Nephron (organoid): ENCODE results near the gene TFAP2A.

Source experiments
- H3K27ac Mint-ChIP-seq, 3 experiments: 2 replicates each; pipeline ENCODE4 v1.8.0; 2020; ENCODE audit warnings: mixed read lengths in 3 of 3, mild to moderate bottlenecking in 2 of 3, moderate library complexity in 1 of 3
- H3K27me3 Mint-ChIP-seq: 2 replicates; pipeline ENCODE4 v1.8.0; 2021; ENCODE audit warnings: low read depth, mild to moderate bottlenecking, moderate library complexity, mixed read lengths
- H3K36me3 Mint-ChIP-seq: 2 replicates; pipeline ENCODE4 v1.8.0; 2020; ENCODE audit warnings: low read depth, mixed read lengths
- H3K4me1 Mint-ChIP-seq: 2 replicates; pipeline ENCODE4 v1.8.0; 2020; ENCODE audit warnings: mixed read lengths
- H3K4me3 Mint-ChIP-seq, 3 experiments: 2 replicates each; pipeline ENCODE4 v1.8.0; 2020; ENCODE audit warnings: mild to moderate bottlenecking in 3 of 3, mixed read lengths in 3 of 3, moderate library complexity in 2 of 3
- H3K9me3 Mint-ChIP-seq: 2 replicates; pipeline ENCODE4 v1.8.0; 2020; ENCODE audit warnings: mixed read lengths
- TF ChIP-seq, protein P1 (sequence below), 3 experiments: fragments of 200-600 bp; sonication (generic); IDR thresholded peaks; one replicate each; pipeline ENCODE4 v1.5.0; 2021; ENCODE audit warnings: antibody characterized with exemption in 3 of 3; ENCODE audit not compliant: unreplicated experiment in 3 of 3

The TFAP2A gene

DNA sequence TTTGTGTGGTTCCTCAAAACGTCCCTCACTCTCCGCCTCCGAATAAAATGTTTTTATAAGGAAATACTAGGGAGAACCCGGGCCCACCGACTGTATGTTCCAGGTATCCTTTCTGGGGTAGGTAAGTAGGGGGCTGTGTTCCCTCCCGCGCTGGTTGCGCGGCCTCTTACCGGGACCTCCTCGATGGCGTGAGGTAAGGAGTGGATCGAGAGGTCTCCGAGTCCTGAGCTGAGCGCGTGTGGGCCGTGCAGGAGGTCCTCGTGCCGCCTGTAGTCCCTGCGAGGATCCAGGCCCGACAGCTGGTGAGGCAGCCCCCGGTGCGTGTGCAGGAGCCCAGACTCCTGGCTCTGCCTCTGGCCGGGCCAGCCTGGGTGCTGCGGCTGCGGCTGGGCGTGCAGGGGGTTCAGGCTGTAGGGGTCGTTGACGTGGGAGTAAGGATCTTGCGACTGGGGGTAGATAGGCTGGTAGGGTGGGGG lies 5.1 kb downstream of the TFAP2A start:
- Mint-ChIP-seq H3K36me3 (peaks cover 5% of the 10 kb centered on the region), H3K9me3 (peaks cover 10% of the 10 kb centered on the region), H3K27me3 (peaks cover 97% of the 10 kb centered on the region), H3K4me3 (peak overlapping the region; percentile 79 to 86 (median 85)), H3K4me1 (peaks cover 40% of the 10 kb centered on the region), H3K27ac (peak overlapping the region in 2 of 3 experiments; percentile 37 to 88)
- TF ChIP-seq, protein P1, sequence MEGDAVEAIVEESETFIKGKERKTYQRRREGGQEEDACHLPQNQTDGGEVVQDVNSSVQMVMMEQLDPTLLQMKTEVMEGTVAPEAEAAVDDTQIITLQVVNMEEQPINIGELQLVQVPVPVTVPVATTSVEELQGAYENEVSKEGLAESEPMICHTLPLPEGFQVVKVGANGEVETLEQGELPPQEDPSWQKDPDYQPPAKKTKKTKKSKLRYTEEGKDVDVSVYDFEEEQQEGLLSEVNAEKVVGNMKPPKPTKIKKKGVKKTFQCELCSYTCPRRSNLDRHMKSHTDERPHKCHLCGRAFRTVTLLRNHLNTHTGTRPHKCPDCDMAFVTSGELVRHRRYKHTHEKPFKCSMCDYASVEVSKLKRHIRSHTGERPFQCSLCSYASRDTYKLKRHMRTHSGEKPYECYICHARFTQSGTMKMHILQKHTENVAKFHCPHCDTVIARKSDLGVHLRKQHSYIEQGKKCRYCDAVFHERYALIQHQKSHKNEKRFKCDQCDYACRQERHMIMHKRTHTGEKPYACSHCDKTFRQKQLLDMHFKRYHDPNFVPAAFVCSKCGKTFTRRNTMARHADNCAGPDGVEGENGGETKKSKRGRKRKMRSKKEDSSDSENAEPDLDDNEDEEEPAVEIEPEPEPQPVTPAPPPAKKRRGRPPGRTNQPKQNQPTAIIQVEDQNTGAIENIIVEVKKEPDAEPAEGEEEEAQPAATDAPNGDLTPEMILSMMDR (IDR thresholded peaks at IDR 0.05; ENCODE audit: unreplicated experiment in 3 of 3), result no peak

DNA sequence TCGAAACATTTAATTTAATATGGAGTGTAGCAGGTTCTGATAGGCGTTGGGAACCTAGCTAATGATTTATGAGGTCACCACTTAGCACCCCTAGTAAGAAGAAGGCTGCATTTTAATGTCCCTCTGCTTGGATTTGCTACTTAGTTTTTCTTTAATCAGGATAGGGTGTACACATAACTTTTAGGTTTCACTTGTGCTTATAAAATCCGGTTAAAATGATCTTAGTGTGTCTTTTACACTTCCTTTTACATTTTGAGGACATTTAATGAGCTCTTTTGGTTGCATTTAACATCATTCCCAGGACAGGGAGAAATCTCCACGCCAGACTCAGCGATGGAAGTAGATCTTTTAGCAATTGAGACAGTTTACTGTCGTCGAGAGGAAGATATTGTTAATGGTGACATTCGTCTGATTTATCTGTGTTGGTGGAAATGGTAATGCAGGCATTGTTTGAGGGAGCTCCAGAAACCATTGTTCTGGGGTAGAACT lies 5.6 kb downstream of the TFAP2A start:
- Mint-ChIP-seq H3K9me3 (peaks cover 10% of the 10 kb centered on the region), H3K4me1 (peaks cover 37% of the 10 kb centered on the region), H3K27me3 (peaks cover 97% of the 10 kb centered on the region), H3K27ac (peak overlapping the region in 1 of 3 experiments; percentile 88), H3K36me3 (peaks cover 5% of the 10 kb centered on the region), H3K4me3 (peak overlapping the region; percentile 60 to 85 (median 79))
- TF ChIP-seq, protein P1 (IDR thresholded peaks at IDR 0.05; ENCODE audit: unreplicated experiment in 3 of 3), result no peak

DNA sequence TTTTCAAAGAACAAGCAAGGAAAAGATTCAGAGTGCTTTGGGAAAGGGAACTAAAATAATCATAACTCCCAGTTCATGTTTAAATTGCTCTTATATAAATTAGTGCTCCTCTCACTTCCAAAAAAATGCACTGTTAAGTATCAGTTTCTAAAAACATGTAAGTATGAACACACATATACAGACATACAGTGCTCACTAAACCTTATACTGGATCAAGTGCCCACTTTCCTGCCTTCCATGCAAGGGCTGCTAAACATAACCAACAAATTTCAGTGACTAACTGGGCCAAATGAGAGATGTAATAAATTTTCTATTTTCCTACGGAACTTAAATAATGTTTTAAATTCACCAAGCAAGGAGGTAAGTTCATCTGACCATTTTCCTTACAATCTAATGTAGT lies 6.4 kb downstream of the TFAP2A start:
- Mint-ChIP-seq H3K27me3 (peaks cover 96% of the 10 kb centered on the region), H3K9me3 (peaks cover 10% of the 10 kb centered on the region), H3K27ac (no peak overlapping the region), H3K4me1 (peaks cover 32% of the 10 kb centered on the region), H3K4me3 (peak overlapping the region; percentile 22 to 43 (median 26)), H3K36me3 (peaks cover 5% of the 10 kb centered on the region)
- TF ChIP-seq, protein P1 (IDR thresholded peaks at IDR 0.05; ENCODE audit: unreplicated experiment in 3 of 3), result no peak

DNA sequence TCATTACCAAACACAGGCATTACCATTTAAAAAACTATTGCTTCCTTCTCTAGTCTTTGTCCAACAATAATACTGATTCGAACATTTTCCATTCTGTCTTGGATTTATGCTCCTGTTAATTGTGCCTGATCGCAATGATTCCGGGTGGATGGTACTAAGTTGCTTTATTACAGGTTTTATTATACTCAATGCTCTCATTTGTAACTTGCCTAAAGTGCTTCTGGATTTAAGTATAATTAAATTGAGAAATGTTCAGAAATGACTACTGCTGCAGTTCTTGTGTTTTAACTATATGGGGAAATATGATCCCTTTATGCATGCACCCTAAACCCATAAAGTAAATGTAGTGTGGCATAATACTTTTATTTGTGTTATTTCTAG lies 7.2 kb downstream of the TFAP2A start:
- Mint-ChIP-seq H3K27me3 (peaks cover 97% of the 10 kb centered on the region), H3K9me3 (peaks cover 10% of the 10 kb centered on the region), H3K27ac (peak overlapping the region in 1 of 3 experiments; percentile 6), H3K4me3 (peak overlapping the region in 2 of 3 experiments; percentile 1 to 31), H3K4me1 (peaks cover 31% of the 10 kb centered on the region), H3K36me3 (peaks cover 5% of the 10 kb centered on the region)
- TF ChIP-seq, protein P1 (IDR thresholded peaks at IDR 0.05; ENCODE audit: unreplicated experiment in 3 of 3), result no peak

DNA sequence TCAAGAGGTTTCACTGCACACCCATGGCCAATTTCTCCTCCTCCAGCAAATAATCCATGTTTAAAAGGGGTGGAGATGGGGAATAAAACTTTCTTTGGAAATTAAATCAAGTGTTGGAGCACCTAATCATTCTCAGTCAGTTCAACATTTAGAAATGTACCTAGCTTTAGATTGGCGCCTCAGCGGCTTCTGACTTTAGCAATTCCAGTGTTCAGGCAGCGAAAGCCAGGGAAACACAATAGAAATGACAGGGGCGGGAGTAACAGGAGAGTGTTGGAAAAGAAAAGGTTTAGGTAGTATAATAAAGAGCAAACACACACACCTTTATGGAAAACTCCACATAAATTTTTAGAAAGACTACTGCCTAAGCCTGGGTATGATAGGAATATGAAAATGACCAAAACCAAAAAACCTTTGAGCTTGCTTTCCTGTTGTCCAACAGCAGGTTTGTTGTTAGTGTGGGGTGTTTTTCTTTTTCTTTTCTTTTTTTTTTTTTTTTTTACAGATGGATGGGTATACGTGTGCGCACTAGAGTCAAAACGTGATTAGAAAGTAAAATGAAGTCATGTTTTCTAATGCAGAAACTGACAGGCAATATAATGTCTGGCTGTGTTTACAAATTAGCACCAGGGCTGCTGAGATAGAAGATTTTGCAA lies 7.7 kb downstream of the TFAP2A start:
- Mint-ChIP-seq H3K4me3 (peak overlapping the region in 2 of 3 experiments; percentile 2 to 31), H3K36me3 (peaks cover 5% of the 10 kb centered on the region), H3K9me3 (peaks cover 10% of the 10 kb centered on the region), H3K27me3 (peaks cover 99% of the 10 kb centered on the region), H3K27ac (peak overlapping the region in 1 of 3 experiments; percentile 6), H3K4me1 (peaks cover 30% of the 10 kb centered on the region)
- TF ChIP-seq, protein P1 (IDR thresholded peaks at IDR 0.05; ENCODE audit: unreplicated experiment in 3 of 3), result no peak
